Measurements from ENCODE around the gene GPS1.
A peak's percentile ranks its signal among the peaks of the same experiment; 100 is the strongest.
"Not testable (repeated sequence)": the region's sequence is repeated elsewhere in the genome, so short reads cannot be mapped to it uniquely, and the experiment has no call there.

The GPS1 gene

GRCh38 chr17:82029391-82029790, 22.3 kb upstream of the GPS1 start:
- no peak for DNase-seq

GRCh38 chr17:82029990-82030469, 21.7 kb upstream of the GPS1 start:
- DNase-seq = no peak

GRCh38 chr17:82030470-82031302, 21.0 kb upstream of the GPS1 start:
- DNase-seq = peak; percentile 90

DNA sequence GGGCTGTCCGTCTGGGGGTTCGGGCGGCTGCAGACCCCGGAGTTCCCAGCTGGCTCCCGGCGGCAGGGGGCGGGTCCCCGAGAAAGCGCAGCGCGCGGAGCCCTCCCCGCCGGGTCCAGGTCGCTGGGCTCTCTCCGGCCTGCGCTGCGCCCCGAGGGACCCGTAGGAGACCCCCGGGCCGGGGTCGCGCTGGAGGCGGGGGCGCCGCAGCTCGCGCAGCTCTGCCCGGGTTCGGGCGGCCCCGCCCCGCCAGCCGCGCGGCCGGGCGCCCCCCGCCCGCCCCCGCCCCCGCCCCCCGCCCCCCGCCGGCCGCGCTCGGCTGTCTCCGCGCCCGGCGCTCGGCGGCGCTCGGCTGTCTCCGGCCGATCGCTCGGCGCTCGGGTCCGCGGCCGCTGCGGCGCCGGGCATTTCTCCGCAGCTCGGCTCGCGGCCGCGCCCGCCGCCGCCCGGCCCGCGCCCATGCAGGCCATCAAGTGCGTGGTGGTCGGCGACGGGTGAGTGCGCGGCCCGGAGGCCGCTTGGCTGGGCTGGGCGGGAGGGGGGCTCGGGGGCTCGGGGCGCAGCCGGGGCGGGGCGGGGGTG, 20.3 kb upstream of the GPS1 start, which contains the start of gene RAC3:
TSS of gene RAC3 (plus strand) at position 376 of the 582 bp plus-strand sequence. CDS start at position 460, 84 bp downstream.
- DNase-seq = peak; percentile 72

DNA sequence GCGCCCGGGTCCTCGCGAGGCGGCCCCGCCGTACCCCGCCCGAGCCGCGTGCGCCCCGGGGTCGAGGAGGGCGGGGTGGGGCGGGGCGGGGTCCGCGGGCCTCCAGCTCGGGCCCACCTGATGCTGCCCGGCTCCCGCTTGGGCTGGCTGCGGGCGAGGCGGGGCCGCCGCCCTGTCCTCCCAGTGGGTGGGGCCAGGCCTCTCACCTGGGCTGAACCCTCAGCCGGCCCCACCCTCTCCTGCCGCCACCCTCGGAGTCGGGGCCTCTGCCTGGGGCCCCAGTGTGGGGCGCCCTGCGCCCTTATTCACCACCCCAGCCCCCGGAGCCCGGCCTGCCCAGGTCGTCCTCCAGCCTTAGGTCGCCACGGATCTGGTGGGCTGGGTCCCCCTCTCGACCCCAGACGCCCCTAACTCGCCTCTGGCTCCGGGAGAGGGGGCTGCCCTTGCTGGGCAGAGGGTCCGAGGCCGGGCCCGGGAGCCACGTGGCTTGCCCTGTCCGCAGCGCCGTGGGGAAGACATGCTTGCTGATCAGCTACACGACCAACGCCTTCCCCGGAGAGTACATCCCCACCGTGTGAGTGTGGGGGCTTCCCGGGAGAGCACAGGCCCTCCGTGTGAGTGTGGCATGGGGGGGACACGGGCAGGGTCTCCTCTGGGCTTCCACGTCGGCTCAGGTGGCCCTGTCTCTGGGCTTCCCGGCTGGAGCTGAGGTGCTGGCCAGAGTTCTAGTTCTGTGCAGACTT, 19.6 kb upstream of the GPS1 start:
- DNase-seq = peak; percentile 89

GRCh38 chr17:82033359-82034085, 18.2 kb upstream of the GPS1 start:
- no peak for DNase-seq

- no peak for DNase-seq
Measured at GRCh38 chr17:82034371-82035011, 17.2 kb upstream of the GPS1 start.

GRCh38 chr17:82035488-82035887, 16.2 kb upstream of the GPS1 start:
- DNase-seq = no peak

DNA sequence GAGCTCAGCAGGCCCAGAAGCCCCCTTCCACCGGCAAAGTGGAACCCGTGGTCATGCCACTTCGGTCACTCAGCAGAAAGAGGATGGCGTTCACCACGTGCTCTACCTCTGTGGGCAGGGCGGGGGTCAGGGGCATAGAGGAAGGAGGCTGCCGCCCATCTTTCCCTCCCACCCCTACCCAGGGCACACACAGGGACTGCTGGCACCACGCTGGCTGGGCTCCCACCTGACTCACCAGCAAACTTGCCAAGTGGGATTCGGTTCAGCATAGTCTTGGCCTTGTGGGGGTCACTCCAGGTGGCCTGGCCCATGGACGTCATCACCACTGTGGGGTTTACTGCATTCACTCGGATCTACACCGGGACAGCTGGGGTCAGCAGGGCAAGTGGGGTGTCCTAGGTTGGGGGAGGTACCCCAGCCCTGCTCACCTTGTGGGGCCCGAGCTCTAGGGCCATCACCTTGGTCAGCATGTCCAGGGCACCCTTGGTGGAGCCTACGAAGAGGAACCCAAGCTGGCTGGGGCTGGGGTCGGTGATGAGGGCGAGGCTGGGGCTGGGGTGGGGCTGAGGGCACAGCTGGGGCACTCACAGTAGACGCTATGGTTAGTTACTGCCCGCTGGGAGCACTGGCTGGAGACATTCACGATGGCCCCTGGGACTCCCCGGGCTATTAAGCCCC, 15.6 kb upstream of the GPS1 start:
- DNase-seq = no peak

- DNase-seq = no peak
Measured at GRCh38 chr17:82036634-82037091, 15.0 kb upstream of the GPS1 start.

DNA sequence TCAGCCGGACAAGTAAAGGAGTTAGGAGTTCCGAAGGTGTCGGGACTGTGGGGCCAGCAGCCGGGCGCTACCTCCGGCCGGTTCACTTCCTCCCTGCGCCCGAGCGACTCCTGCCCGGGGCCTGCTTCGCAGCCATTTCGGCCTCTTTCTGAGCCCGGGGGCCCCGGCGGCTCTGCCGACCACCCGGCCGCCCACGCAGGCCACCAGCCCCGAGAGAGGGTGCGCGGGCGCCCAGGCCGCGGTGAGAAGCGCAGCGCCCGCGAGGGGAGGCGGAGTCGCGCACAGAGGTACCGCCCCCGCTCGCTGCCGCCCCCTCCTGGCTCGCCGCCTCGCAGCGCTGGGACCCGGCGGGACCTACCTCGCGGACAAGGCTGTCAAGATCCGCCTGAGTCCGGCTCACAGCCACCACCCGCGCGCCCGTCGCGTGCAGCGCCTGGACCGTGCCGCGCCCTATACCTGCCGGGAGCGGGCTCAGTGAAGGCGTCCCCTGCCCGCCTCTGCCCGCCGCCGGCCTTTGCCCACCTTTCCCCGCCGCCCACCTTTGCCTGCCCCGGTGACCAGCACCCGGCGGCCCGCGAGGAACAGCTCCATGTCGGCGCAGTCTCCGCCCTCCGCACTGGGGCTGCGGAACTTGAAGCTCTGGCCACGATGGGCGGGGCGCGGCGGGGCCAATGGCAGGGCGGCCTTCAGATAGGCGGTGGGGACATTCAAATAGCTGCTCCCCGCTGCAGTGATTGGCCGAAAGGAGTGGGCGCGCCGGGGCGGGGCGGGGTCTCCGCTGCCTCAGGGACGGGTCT, 14.4 kb upstream of the GPS1 start, which contains the start of gene DCXR:
TSS of gene DCXR (minus strand) at position 606 of the 797 bp plus-strand sequence. CDS start at position 591, 15 bp downstream.
- peak; percentile 97 for DNase-seq

DNA sequence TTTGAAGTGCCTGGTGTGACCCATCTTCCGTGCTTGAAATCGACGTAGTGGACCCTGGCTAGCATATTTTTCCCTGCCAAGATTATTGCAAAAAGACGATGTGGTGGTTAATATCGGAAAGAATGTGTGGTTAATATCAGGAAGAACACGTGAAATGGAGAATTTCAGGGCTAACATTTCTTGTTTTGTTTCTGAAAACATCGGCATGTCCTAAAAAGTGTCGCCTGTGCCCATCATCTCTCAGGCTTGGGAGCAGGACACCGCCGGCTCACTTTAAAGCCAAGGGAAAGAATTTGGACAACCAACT, 13.9 kb upstream of the GPS1 start:
- no peak for DNase-seq

- DNase-seq = not testable (repeated sequence)
Measured at GRCh38 chr17:82038796-82039409, 12.8 kb upstream of the GPS1 start.

GRCh38 chr17:82039695-82040299, 11.9 kb upstream of the GPS1 start:
- no peak for DNase-seq

DNA sequence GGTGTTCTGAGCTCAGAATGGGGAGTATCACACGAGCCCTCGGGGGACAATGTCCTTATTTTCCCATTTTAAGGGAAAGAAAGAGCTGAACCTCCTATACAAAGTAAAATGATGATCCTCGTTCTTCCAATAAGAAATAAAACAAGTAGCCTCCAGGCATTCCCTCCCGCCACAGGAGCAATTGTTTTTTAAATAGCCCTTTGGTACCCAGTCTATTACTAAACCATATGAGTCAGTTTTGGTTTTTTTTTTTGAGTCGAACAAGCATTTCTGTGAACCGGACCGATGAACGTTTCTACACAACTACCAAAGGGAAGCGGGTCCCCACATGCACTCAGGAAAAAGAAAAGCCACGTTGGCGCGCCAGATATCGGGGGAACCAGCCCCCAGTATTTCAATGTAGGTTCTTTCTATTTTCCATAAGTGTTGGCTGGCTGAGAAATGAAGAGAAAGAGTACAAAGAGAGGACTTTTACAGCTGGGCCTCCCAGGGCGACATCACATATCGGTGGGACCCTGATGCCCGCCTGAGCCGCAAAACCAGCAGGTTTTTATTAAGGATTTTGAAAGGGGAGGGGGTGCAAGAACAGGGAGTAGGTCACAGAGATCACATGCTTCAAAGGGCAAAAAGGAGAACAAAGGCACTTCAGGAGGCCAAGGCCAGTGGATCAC, 10.4 kb upstream of the GPS1 start:
- no peak for DNase-seq

DNA sequence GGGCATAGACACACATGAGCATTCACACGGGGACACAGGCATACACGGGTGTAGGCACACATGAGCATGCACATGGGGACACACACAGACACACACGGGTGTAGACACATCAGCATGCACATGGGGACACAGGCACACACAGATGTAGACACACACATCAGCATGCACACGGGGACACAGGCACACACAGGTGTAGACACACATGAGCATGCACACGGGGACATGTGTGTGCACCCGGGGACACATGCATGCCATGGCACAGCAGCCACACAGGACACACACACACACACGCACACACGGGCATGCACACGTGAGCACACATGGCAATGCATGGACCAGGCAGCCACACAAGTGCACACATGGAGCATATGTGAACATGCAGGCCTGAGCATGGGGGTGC, 9.0 kb upstream of the GPS1 start:
- DNase-seq = no peak

GRCh38 chr17:82043507-82043906, 8.2 kb upstream of the GPS1 start:
- DNase-seq = no peak

DNA sequence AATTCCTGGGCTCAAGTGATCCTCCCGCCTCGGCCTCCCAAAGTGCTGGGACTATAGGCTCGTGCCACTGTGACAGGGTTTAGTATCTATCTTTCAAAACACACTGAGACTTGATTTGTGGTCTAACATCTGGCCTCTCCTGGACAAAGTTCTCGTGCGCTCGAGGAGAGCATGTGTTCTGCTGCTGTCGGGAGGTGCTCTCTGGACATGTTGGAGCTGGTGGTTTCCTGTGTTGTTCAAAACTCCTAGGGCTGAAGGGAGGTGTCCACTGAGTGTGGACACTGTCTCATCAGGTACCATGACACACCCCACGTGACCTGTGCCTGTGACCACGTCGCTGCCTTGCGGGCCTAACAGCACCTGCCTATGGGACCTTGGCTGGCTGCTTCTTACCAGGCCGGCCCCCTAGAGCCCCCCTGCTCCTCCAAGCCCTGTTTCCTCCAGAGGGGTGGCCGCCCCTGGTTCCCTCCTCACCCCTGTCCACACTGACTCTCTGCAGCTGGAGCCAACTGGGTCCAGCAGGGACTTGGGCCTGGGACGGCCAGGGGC, 5.7 kb upstream of the GPS1 start:
- no peak for DNase-seq

GRCh38 chr17:82046903-82047302, 4.8 kb upstream of the GPS1 start:
- DNase-seq = no peak
